Gastroesophageal sphincter (tissue), 2 donors: ENCODE results near the gene CAPN10.

Source experiments
- POLR2A ChIP-seq, 2 donors: fragments of 450-650 bp; IDR thresholded peaks; one replicate each; pipeline ENCODE4 v1.6.1; 2017; ENCODE audit warnings: antibody characterized with exemption in 2 of 2, mild to moderate bottlenecking in 2 of 2, moderate library complexity in 1 of 2
- POLR2AphosphoS5 ChIP-seq: sonication (generic); formaldehyde crosslinking; IDR thresholded peaks from one replicate; pipeline ENCODE4 v1.6.1; 2017; ENCODE audit warnings: antibody characterized with exemption

DNA sequence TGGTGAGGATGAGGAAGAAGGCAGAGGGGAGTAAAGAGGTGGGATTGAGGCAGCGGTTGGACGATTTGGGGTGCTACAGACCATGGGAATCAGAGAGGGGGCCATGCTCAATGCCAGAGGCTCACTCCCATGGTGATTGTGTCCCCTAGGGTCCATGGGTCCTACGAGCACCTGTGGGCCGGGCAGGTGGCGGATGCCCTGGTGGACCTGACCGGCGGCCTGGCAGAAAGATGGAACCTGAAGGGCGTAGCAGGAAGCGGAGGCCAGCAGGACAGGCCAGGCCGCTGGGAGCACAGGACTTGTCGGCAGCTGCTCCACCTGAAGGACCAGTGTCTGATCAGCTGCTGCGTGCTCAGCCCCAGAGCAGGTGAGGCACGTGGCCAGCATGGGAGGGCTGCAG, 5.2 kb downstream of the CAPN10 start:
- TF ChIP-seq POLR2AphosphoS5 (no peak), POLR2A (IDR thresholded peaks at IDR 0.05) (no peak)
